ENCODE results near the gene ETAA1.

Gene ETAA1

DNA sequence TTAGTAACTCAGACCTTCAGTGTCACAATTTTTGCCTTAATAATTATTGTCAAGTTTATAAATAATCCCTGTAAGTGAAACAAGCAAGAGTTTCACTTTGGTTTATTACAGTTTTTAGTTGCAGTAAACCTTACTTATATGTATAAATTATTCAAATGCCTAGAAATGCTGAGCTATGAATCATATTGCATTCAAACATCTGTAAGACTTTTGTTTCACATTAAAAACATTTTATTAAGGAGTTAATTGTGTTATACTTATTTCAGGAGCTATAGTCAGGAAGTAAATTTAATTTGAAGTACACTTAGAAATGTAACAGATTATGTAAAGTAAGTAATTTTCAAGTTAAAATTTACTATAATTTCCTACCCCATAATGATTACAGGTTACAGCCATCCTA is 3.9 kb upstream of the ETAA1 start:
- no peak overlapping the region for H3K4me3 ChIP-seq (ENCODE audit: extremely low read depth, insufficient read depth, low read length, poor library complexity, severe bottlenecking)
- peaks cover 14% of the 10 kb centered on the region for H3K4me1 ChIP-seq (ENCODE audit: control insufficient read depth, insufficient read depth, low read length, poor library complexity, severe bottlenecking)
- H3K27ac ChIP-seq (ENCODE audit: low read depth, low read length, severe bottlenecking): no peak overlapping the region
- H3K36me3 ChIP-seq (ENCODE audit: control insufficient read depth, insufficient read depth, low read length): no peaks in the 10 kb centered on the region
- no peaks in the 10 kb centered on the region for H3K9me3 ChIP-seq (ENCODE audit: control insufficient read depth, low read length)

- Histone ChIP-seq H3K4me3 (ENCODE audit: extremely low read depth, insufficient read depth, low read length, poor library complexity, severe bottlenecking) (no peak overlapping the region), H3K36me3 (ENCODE audit: control insufficient read depth, insufficient read depth, low read length) (no peaks in the 10 kb centered on the region), H3K4me1 (ENCODE audit: control insufficient read depth, insufficient read depth, low read length, poor library complexity, severe bottlenecking) (peaks cover 6% of the 10 kb centered on the region), H3K27ac (ENCODE audit: low read depth, low read length, severe bottlenecking) (no peak overlapping the region), H3K9me3 (ENCODE audit: control insufficient read depth, low read length) (no peaks in the 10 kb centered on the region)
- 79 to 90% methylated on average over 2 to 3 of the region's 3 CpGs for WGBS, 2 experiments (ENCODE audit: insufficient coverage in 2 of 2)
These were observed 2.4 kb upstream of the ETAA1 start for GRCh38 chr2:67394734-67395133.

- Histone ChIP-seq H3K4me1 (ENCODE audit: control insufficient read depth, insufficient read depth, low read length, poor library complexity, severe bottlenecking) (peaks cover 10% of the 10 kb centered on the region), H3K9me3 (ENCODE audit: control insufficient read depth, low read length) (no peaks in the 10 kb centered on the region), H3K4me3 (ENCODE audit: extremely low read depth, insufficient read depth, low read length, poor library complexity, severe bottlenecking) (no peak overlapping the region), H3K36me3 (ENCODE audit: control insufficient read depth, insufficient read depth, low read length) (peaks cover 10% of the 10 kb centered on the region), H3K27ac (ENCODE audit: low read depth, low read length, severe bottlenecking) (no peak overlapping the region)
- no CpG with 5 or more reads among the region's 2 CpGs for WGBS, 2 experiments (ENCODE audit: insufficient coverage in 2 of 2)
These were observed 2.0 kb downstream of the ETAA1 start for GRCh38 chr2:67399144-67399543.

- no CpG with 5 or more reads among the region's 3 CpGs for WGBS, 2 experiments (ENCODE audit: insufficient coverage in 2 of 2)
- H3K4me1 ChIP-seq (ENCODE audit: control insufficient read depth, insufficient read depth, low read length, poor library complexity, severe bottlenecking): peaks cover 7% of the 10 kb centered on the region
- H3K4me3 ChIP-seq (ENCODE audit: extremely low read depth, insufficient read depth, low read length, poor library complexity, severe bottlenecking): no peak overlapping the region
- H3K27ac ChIP-seq (ENCODE audit: low read depth, low read length, severe bottlenecking): no peak overlapping the region
- H3K36me3 ChIP-seq (ENCODE audit: control insufficient read depth, insufficient read depth, low read length): peaks cover 17% of the 10 kb centered on the region
- H3K9me3 ChIP-seq (ENCODE audit: control insufficient read depth, low read length): no peaks in the 10 kb centered on the region
These were observed 2.8 kb downstream of the ETAA1 start for GRCh38 chr2:67399831-67400489.

DNA sequence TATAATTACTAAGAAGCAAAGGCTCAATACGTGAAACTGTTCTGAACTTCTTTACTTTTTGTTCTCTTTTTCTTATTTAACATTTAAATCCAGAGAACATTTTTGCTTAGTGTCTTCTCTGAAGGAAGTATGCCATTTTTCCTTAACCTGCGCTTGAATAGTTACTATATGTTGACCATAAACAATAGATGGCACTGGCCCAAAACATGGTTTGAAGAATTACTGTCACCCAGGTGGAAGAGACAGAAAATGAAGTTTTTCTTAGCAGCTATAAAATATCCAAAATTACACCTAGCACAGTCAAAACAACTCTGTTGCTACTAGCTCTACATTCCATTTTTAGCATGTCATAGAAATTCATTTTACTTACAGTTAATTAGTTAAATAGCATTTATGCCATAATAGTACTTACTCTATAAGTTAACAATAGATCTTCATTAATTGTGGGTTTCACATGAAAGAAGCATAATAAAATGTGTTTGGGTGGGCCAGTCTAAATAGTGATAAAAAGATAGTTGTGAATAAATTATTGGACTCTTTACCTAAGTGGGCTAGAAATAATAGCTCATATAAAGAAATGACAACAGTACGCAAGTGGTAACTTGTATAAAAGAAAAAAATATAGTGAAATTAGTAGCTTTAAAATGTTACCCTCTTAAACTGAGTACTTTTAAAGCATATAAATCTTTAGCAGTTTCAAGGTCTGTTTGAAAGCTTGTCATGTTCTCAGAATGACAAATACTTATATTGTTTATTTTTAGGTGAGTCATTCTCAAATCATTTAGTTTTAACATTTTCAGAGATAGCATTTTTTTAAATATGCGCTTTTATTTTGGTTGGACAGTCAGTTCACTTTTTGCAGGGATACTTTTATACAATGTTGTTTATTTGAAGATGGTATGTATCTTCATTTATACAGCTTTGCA is 3.7 kb downstream of the ETAA1 start:
- H3K36me3 ChIP-seq (ENCODE audit: control insufficient read depth, insufficient read depth, low read length): peaks cover 20% of the 10 kb centered on the region
- H3K4me3 ChIP-seq (ENCODE audit: extremely low read depth, insufficient read depth, low read length, poor library complexity, severe bottlenecking): no peak overlapping the region
- no CpG with 5 or more reads among the region's 4 CpGs for WGBS, 2 experiments (ENCODE audit: insufficient coverage in 2 of 2)
- peaks cover 7% of the 10 kb centered on the region for H3K4me1 ChIP-seq (ENCODE audit: control insufficient read depth, insufficient read depth, low read length, poor library complexity, severe bottlenecking)
- H3K9me3 ChIP-seq (ENCODE audit: control insufficient read depth, low read length): no peaks in the 10 kb centered on the region
- H3K27ac ChIP-seq (ENCODE audit: low read depth, low read length, severe bottlenecking): no peak overlapping the region

DNA sequence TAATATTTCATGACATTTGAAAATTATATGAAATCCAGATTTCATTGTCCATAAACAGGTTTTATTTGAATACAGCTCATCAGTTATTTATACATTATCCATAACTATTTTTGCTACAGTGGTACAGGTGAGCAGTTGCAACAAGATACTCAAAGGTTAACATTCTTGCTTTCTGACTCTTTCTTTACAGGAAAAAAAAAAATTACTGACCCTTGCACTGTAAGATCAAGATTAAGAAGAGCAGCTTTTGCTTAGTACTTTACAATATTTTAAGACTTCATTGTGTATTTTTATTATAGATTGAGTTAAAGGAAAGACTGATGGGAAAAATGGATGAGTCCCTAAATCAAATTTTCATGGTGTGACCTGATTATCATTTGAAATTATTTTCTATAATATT is 11.2 kb downstream of the ETAA1 start:
- H3K4me3 ChIP-seq (ENCODE audit: extremely low read depth, insufficient read depth, low read length, poor library complexity, severe bottlenecking): no peak overlapping the region
- H3K27ac ChIP-seq (ENCODE audit: low read depth, low read length, severe bottlenecking): no peak overlapping the region
- H3K36me3 ChIP-seq (ENCODE audit: control insufficient read depth, insufficient read depth, low read length): peaks cover 31% of the 10 kb centered on the region
- no peaks in the 10 kb centered on the region for H3K4me1 ChIP-seq (ENCODE audit: control insufficient read depth, insufficient read depth, low read length, poor library complexity, severe bottlenecking)
- H3K9me3 ChIP-seq (ENCODE audit: control insufficient read depth, low read length): no peaks in the 10 kb centered on the region

DNA sequence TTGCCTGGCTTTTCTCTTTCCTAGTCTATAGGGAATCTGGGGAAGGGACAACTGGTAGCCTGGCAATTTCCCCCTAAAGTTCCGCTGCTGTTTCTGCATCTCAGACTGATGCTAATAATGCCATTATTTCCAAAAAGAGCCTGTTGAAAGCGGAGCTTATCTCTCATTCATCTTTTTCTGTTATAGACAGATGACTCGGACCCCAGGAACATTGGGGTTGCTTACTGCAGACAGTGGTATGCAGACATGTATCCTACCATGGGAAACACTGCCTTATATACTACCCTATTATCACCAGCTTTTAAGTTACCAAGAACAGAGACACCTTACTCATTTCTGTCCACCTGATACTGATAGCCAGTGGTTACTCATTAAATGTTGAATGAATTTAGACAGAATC is 15.3 kb downstream of the ETAA1 start:
- Histone ChIP-seq H3K4me1 (ENCODE audit: control insufficient read depth, insufficient read depth, low read length, poor library complexity, severe bottlenecking) (no peaks in the 10 kb centered on the region), H3K4me3 (ENCODE audit: extremely low read depth, insufficient read depth, low read length, poor library complexity, severe bottlenecking) (no peak overlapping the region), H3K9me3 (ENCODE audit: control insufficient read depth, low read length) (no peaks in the 10 kb centered on the region), H3K27ac (ENCODE audit: low read depth, low read length, severe bottlenecking) (no peak overlapping the region), H3K36me3 (ENCODE audit: control insufficient read depth, insufficient read depth, low read length) (peaks cover 5% of the 10 kb centered on the region)
- WGBS, 2 experiments (ENCODE audit: insufficient coverage in 2 of 2): 89 to 100% methylated on average over 2 to 3 of the region's 3 CpGs

- Histone ChIP-seq H3K36me3 (ENCODE audit: control insufficient read depth, insufficient read depth, low read length) (peaks cover 4% of the 10 kb centered on the region), H3K4me1 (ENCODE audit: control insufficient read depth, insufficient read depth, low read length, poor library complexity, severe bottlenecking) (no peaks in the 10 kb centered on the region)
- 88% methylated on average over 2 of the region's 2 CpGs; no CpG with 5 or more reads in 1 of the 2 experiments for WGBS, 2 experiments (ENCODE audit: insufficient coverage in 2 of 2)
These were observed 17.7 kb downstream of the ETAA1 start for GRCh38 chr2:67414867-67415266.

GRCh38 chr2:67416136-67416535 is 19.0 kb downstream of the ETAA1 start:
- no peaks in the 10 kb centered on the region for H3K9me3 ChIP-seq (ENCODE audit: control insufficient read depth, low read length)
- no peak overlapping the region for H3K4me3 ChIP-seq (ENCODE audit: extremely low read depth, insufficient read depth, low read length, poor library complexity, severe bottlenecking)
- peaks cover 3% of the 10 kb centered on the region for H3K36me3 ChIP-seq (ENCODE audit: control insufficient read depth, insufficient read depth, low read length)
- 83 to 86% methylated on average over 1 of the region's 1 CpG for WGBS, 2 experiments (ENCODE audit: insufficient coverage in 2 of 2)
- no peaks in the 10 kb centered on the region for H3K4me1 ChIP-seq (ENCODE audit: control insufficient read depth, insufficient read depth, low read length, poor library complexity, severe bottlenecking)
- no peak overlapping the region for H3K27ac ChIP-seq (ENCODE audit: low read depth, low read length, severe bottlenecking)

More at GRCh38 chr2:67414867-67415266, 17.7 kb downstream of the ETAA1 start:
- H3K4me3 ChIP-seq (ENCODE audit: extremely low read depth, insufficient read depth, low read length, poor library complexity, severe bottlenecking): no peak overlapping the region
- no peak overlapping the region for H3K27ac ChIP-seq (ENCODE audit: low read depth, low read length, severe bottlenecking)
- no peaks in the 10 kb centered on the region for H3K9me3 ChIP-seq (ENCODE audit: control insufficient read depth, low read length)

- WGBS, 2 experiments (ENCODE audit: insufficient coverage in 2 of 2): 100% methylated on average over 1 of the region's 1 CpG; no CpG with 5 or more reads in 1 of the 2 experiments
These were observed 26.4 kb downstream of the ETAA1 start for GRCh38 chr2:67423489-67423888.

DNA sequence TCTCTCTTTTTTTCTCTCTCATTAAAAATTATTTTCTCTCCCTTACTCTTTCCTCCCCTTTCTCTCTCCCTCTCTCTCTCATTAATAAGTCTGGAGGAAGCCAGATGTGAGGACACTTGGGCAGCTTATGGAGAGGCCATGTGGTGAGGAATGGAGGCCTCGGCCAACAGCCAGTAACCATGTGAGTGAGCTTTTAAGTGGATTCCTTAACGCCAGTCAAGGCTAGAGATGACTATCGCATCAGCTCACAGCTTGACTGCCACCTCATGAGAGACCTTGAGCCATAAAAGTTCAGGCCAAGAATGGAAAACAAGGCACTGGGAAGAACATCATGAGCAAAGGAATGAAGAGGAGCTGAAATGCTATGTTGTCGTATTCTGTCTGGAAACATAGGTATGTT is 39.1 kb downstream of the ETAA1 start:
- 88 to 90% methylated on average over 3 to 4 of the region's 4 CpGs for WGBS, 2 experiments (ENCODE audit: insufficient coverage in 2 of 2)
- H3K9me3 ChIP-seq (ENCODE audit: control insufficient read depth, low read length): no peaks in the 10 kb centered on the region
- no peak overlapping the region for H3K4me3 ChIP-seq (ENCODE audit: extremely low read depth, insufficient read depth, low read length, poor library complexity, severe bottlenecking)
- H3K4me1 ChIP-seq (ENCODE audit: control insufficient read depth, insufficient read depth, low read length, poor library complexity, severe bottlenecking): no peaks in the 10 kb centered on the region
- H3K36me3 ChIP-seq (ENCODE audit: control insufficient read depth, insufficient read depth, low read length): no peaks in the 10 kb centered on the region
- H3K27ac ChIP-seq (ENCODE audit: low read depth, low read length, severe bottlenecking): no peak overlapping the region

More at GRCh38 chr2:67423489-67423888, 26.4 kb downstream of the ETAA1 start:
- Histone ChIP-seq H3K4me3 (ENCODE audit: extremely low read depth, insufficient read depth, low read length, poor library complexity, severe bottlenecking) (no peak overlapping the region), H3K9me3 (ENCODE audit: control insufficient read depth, low read length) (peaks cover 4% of the 10 kb centered on the region), H3K4me1 (ENCODE audit: control insufficient read depth, insufficient read depth, low read length, poor library complexity, severe bottlenecking) (no peaks in the 10 kb centered on the region), H3K36me3 (ENCODE audit: control insufficient read depth, insufficient read depth, low read length) (no peaks in the 10 kb centered on the region), H3K27ac (ENCODE audit: low read depth, low read length, severe bottlenecking) (no peak overlapping the region)

Data from mesodermal cell (in vitro differentiated cells).